Activated T-helper 2 cell treated with anti-CD3 and anti-CD28 coated beads, Interferon-gamma antibody, Interleukin-2, Interleukin-4, amounts not matched to agents 10 μg/mL and 5 μg/mL and 100 μg/mL, durations not matched to agents 14 hours and 24 hours and 36 hours (primary cell): ENCODE data around the gene HOXC11. TPM values are rescaled to one million over a fixed set of nuclear protein-coding genes. Genes with fewer than 3 reads are reported as not detected.

Experiments used
- DNase-seq: peaks from one replicate; pipeline ENCODE4 v3.0.0; 2021; ENCODE audit warnings: low spot score
- H3K27ac Mint-ChIP-seq: one replicate; pipeline ENCODE4 v1.8.0; 2021; ENCODE audit warnings: mixed read lengths
- H3K27me3 Mint-ChIP-seq: one replicate; pipeline ENCODE4 v1.8.0; 2021; ENCODE audit warnings: low read depth, mixed read lengths
- H3K36me3 Mint-ChIP-seq: one replicate; pipeline ENCODE4 v1.8.0; 2021; ENCODE audit warnings: low read depth, mixed read lengths
- H3K4me1 Mint-ChIP-seq: one replicate; pipeline ENCODE4 v1.8.0; 2021; ENCODE audit warnings: low read depth, mixed read lengths
- H3K4me3 Mint-ChIP-seq: one replicate; pipeline ENCODE4 v1.8.0; 2021; ENCODE audit warnings: low read depth, mild to moderate bottlenecking, moderate library complexity, mixed read lengths
- H3K9me3 Mint-ChIP-seq: one replicate; pipeline ENCODE4 v1.8.0; 2021; ENCODE audit warnings: mixed read lengths
- intact Hi-C: fragments of 100-400 bp; cut with micrococcal nuclease; formaldehyde crosslinking; loops from one replicate; pipeline ENCODE4 v1.15.1; 2023
- total RNA-seq: library from RNA; stranded (reverse); gene quantifications from 2 replicates; pipeline ENCODE4 v1.2.3, GENCODE V29; 2022

The HOXC11 gene
- total RNA-seq, 1 donor from 2014 or later = not detected

DNA sequence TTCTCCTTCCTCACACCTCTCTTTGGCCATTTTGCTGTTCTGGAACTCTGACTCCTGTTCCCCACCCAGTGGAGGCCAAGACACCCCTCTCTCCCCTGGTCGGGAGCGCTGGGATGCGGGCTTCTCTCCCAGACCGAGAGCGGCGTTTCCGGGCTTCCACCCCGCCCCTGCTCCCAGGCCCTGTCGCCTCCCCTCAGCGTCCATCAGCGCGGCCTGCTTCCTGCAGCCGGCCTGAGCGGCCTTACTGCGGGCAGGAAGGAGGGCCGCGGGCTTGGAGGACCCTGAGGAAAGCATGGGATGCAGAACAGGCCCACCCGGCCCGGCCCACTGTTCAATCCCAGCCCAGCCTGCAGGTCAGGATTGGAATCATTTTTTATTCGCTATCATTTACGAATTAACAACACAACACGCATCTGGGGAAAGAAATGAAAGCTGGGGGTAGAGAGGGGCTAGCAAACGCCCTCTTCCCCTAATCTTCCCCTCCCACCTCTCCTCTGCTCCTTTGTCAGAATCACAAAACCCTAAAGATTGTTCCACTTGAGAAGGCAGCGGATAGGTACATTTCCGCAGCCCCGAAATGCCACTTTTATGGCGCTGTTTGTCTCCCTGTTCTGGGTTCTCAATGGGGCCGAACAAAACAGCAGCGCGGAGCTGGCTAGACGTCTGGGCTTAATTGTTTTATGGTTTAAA lies 32.1 kb downstream of the HOXC11 start:
- intact Hi-C loops = loop anchor here (5.0 kb wide), 1 partner anchor 38 kb away; no protein-coding TSS in a partner anchor
- H3K36me3 Mint-ChIP-seq = no peaks in the 10 kb centered on the region
- H3K4me3 Mint-ChIP-seq = no peak overlapping the region
- H3K9me3 Mint-ChIP-seq = no peaks in the 10 kb centered on the region
- H3K27ac Mint-ChIP-seq = no peak overlapping the region
- H3K27me3 Mint-ChIP-seq = peaks cover 92% of the 10 kb centered on the region
- peaks cover 17% of the 10 kb centered on the region for H3K4me1 Mint-ChIP-seq
- DNase-seq = no peak

DNA sequence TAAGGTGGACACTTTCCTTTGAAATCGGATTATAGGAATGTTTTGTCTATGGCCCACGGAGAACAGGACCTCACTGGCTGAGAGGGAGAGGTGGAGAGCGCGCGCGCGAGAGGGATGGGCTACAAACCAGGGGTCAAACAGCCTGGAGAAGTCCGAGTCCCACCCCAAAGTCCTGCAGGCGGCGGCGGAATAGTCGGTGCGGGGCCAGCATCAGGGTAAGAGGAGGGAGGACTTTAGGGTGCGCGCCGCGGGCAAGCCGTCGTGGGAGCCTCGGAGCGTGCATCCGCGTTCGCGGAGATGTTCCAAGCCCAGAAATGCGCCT lies 32.6 kb downstream of the HOXC11 start:
- Mint-ChIP-seq H3K4me3 (no peak overlapping the region), H3K4me1 (peaks cover 17% of the 10 kb centered on the region), H3K27me3 (peaks cover 93% of the 10 kb centered on the region), H3K36me3 (no peaks in the 10 kb centered on the region), H3K27ac (no peak overlapping the region), H3K9me3 (no peaks in the 10 kb centered on the region)
- DNase-seq = no peak
- intact Hi-C loops = no loop called here

DNA sequence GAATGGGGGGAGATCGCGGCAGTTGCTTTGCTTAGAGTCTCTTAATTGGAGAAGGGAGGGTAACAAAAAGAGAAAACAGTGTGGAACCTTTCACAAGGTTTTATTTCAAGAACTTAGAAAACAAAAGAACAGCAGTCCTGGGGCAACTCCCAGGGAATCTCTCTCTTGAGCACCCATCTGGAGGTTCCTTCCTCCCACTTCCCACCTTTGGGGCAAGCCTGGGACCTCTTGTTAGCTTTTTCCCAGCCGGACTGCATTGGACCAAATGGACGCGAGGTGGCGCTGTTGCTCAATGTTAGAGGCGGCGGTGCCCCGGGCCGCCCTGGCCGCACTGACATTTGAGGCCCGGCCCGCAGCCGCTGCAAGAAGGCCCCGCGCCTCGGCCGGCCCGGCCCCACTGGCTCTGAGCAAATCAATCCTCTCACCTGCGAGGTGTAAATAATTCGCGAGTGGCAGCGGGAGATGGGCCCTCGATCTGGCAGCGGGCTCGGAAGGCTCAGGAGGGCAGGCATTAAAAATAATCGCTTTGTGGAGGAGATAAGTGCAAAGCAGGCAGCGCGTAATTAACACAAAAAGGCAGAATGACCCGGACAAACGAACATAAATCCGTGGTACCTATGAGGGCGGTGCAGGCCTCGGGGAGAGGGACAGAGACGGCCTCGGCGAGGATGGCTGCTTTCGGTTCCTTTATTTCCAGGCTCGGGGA lies 33.1 kb downstream of the HOXC11 start:
- intact Hi-C loops = loop anchor here (1.0 to 2.0 kb wide), 2 partner anchors 23 to 195 kb away; partner anchors contain the start of gene HOXC6
- H3K4me1 Mint-ChIP-seq = peaks cover 18% of the 10 kb centered on the region
- H3K9me3 Mint-ChIP-seq = no peaks in the 10 kb centered on the region
- peak; percentile 76 for DNase-seq
- H3K36me3 Mint-ChIP-seq = no peaks in the 10 kb centered on the region
- H3K27me3 Mint-ChIP-seq = peaks cover 92% of the 10 kb centered on the region
- no peak overlapping the region for H3K27ac Mint-ChIP-seq
- peak overlapping the region; percentile 79 for H3K4me3 Mint-ChIP-seq

DNA sequence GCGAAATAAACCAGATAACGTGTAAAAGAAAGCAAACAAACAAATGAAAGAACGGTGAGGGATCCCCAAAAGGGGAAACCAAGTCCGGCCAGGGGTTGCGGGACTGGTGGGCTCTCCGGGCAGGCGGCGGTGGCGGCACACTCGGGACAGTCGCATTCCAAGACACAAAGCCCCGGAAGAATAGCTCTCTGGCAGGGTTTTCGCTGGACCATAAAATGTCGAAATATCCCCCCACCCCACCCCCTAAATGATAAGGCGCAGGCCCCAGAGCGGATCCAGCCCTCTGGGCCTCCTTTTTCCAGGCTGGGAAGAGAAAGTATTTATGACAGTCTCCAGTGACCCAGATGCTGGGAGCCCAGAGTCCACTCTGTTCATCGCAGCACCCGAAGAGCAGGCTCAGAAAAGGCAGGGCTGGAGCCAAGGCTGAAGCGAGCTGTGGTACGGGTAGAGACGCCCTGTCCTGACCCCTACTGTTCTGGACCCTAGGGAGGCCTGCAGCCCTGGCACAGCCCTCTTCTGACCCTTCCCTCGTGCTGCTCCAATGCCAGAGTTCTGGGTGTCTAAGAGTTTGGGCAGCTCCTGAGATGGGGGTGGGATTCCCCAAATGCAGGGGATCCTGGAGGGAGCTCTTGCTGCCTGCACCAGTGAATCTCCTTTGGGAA lies 33.8 kb downstream of the HOXC11 start:
- Mint-ChIP-seq H3K27me3 (peaks cover 92% of the 10 kb centered on the region), H3K4me3 (peak overlapping the region; percentile 79), H3K9me3 (no peaks in the 10 kb centered on the region), H3K4me1 (peaks cover 20% of the 10 kb centered on the region), H3K36me3 (no peaks in the 10 kb centered on the region), H3K27ac (no peak overlapping the region)
- no peak for DNase-seq
- intact Hi-C loops = loop anchor here (1.0 to 2.0 kb wide), 2 partner anchors 22 to 195 kb away; partner anchors contain the start of gene HOXC6

DNA sequence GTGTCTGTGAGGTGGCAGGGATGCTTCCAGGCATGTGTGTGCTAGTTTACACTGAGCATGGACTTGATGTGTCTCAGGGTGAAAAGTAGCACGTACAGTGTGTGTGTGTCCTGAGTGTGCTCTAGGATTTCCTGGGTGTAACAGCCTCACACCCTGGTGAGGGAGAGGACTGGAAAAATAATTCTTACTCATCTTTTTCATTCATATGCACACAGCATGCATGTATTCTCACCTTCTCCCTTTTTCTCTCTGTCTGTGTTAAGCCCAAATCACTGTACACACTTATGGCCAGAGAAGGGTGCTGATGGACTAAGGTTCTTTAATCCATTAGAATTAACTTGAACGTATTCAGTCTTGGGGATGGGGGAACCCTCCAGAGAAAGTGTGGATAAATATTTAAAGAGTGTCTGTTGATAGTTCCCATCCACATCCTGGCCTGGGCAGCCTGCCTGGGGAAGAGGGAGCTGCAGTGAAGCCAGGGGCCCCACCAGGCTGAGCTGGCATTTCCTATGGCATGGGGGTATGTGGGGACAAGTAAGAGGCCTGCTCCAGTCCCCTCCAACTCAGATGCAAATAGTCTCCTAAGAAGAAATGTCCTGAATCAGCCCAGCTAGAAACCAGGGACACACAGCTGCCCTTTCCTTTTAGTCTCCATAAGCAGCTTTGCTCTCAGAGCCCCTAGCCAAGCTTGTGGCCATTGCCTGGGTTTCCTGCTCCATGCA lies 34.8 kb downstream of the HOXC11 start:
- Mint-ChIP-seq H3K27ac (no peak overlapping the region), H3K4me1 (peaks cover 16% of the 10 kb centered on the region), H3K36me3 (no peaks in the 10 kb centered on the region), H3K27me3 (peaks cover 91% of the 10 kb centered on the region), H3K4me3 (no peak overlapping the region), H3K9me3 (no peaks in the 10 kb centered on the region)
- intact Hi-C loops = loop anchor here (2.0 kb wide), 1 partner anchor 21 kb away; the partner anchor contains the start of gene HOXC6
- no peak for DNase-seq

DNA sequence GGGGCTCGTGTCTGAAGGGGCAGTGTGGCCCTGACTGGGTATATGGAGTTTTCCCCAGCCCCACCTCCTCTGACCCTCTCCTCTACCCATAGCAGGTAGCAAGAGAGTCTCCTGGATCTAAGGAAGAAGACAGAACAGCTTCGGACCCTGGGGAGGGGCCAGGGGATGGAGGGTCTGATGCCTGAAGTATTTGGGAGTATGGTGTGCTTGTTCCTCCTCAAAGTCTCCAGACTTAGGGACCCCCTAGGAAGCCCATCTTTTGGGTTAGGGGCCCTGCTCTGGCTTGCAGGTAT lies 35.3 kb downstream of the HOXC11 start:
- no peak for DNase-seq
- Mint-ChIP-seq H3K9me3 (no peaks in the 10 kb centered on the region), H3K27me3 (peaks cover 91% of the 10 kb centered on the region), H3K4me3 (no peak overlapping the region), H3K36me3 (no peaks in the 10 kb centered on the region), H3K4me1 (peaks cover 16% of the 10 kb centered on the region), H3K27ac (no peak overlapping the region)
- intact Hi-C loops = no loop called here

DNA sequence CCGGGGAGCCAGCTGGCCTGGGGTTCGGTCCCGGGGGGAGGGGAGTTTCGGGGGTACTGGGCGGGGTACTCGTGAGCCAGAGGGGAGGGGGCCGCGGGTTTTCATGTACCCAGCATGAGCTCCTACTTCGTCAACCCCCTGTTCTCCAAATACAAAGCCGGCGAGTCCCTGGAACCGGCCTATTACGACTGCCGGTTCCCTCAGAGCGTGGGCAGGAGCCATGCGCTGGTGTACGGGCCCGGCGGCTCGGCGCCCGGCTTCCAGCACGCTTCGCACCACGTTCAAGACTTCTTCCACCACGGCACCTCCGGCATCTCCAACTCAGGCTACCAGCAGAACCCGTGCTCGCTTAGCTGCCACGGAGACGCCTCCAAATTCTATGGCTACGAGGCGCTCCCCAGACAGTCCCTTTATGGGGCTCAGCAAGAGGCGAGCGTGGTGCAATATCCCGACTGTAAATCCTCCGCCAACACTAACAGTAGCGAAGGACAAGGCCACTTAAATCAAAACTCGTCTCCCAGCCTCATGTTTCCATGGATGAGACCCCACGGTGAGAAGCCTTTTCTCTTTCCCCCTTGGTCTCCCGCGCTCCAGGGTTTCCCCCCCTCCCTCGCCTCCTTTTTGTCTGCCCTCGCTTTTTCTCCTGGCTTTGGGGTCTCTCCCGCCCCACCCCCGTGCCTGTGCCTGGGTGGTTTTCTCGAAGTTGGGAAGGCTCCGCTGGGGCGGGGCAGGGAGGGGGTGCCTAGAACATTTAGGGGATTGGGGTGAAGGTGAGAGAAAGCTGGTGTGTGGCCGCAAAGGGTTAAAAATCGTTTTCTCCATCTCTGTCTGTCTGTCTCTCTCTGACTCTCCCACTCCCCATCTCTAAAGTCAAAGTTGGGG lies 36.5 kb downstream of the HOXC11 start:
- peaks cover 16% of the 10 kb centered on the region for H3K4me1 Mint-ChIP-seq
- H3K4me3 Mint-ChIP-seq = no peak overlapping the region
- H3K27me3 Mint-ChIP-seq = peaks cover 89% of the 10 kb centered on the region
- intact Hi-C loops = loop anchor here (10.0 kb wide), 2 partner anchors 365 to 1005 kb away; partner anchors contain the start of gene EIF4B
- no peak overlapping the region for H3K27ac Mint-ChIP-seq
- no peaks in the 10 kb centered on the region for H3K36me3 Mint-ChIP-seq
- H3K9me3 Mint-ChIP-seq = no peaks in the 10 kb centered on the region
- no peak for DNase-seq

DNA sequence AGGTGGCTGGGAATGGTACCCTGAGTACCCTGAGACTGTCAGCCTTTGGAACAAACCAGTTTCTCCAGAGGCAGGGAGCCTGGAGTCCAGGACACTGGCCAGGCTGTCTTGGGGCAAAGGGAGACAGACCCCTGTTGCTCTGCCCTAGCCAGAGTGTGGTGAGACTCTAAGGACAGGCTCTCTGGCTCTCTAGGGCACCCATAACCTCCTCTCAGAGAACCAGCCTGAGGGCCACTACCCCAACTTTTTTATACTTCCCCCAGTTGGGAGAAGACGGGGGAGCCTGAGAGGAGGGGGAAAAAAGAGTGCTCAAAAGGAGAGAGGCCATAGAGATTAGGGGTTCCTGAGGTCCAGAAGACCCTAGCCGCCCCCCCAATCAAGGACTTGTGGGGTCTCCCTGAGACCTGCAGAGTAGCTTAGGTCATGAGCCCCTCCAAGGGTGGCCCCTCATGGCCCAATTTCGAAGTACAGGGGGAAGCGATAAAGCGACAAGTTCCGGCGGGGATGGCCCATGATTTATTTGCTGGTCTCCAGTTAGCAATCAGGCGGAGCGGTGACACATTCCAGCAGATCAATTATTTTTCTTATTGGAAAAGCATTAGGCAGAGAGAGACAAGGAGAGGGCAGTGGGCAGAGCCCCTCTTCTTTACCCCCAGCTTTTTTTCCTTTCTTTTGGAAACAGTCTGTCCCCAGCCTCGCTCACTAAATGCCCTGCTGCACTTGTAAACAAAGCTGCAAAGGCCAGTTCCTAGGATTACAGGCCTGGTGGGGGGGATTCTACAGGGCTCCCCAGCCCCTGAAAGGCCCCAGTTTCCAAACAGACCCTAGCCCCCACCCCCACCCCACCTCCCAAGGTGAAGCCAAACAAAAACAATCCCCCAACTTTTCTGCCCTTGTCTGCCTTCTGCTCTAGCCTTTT lies 37.4 kb downstream of the HOXC11 start:
- no peak overlapping the region for H3K4me3 Mint-ChIP-seq
- no peak overlapping the region for H3K27ac Mint-ChIP-seq
- H3K36me3 Mint-ChIP-seq = no peaks in the 10 kb centered on the region
- peaks cover 19% of the 10 kb centered on the region for H3K4me1 Mint-ChIP-seq
- H3K27me3 Mint-ChIP-seq = peaks cover 90% of the 10 kb centered on the region
- no peak for DNase-seq
- no peaks in the 10 kb centered on the region for H3K9me3 Mint-ChIP-seq
- intact Hi-C loops = loop anchor here (10.0 kb wide), 2 partner anchors 364 to 1006 kb away; partner anchors contain the start of gene EIF4B

DNA sequence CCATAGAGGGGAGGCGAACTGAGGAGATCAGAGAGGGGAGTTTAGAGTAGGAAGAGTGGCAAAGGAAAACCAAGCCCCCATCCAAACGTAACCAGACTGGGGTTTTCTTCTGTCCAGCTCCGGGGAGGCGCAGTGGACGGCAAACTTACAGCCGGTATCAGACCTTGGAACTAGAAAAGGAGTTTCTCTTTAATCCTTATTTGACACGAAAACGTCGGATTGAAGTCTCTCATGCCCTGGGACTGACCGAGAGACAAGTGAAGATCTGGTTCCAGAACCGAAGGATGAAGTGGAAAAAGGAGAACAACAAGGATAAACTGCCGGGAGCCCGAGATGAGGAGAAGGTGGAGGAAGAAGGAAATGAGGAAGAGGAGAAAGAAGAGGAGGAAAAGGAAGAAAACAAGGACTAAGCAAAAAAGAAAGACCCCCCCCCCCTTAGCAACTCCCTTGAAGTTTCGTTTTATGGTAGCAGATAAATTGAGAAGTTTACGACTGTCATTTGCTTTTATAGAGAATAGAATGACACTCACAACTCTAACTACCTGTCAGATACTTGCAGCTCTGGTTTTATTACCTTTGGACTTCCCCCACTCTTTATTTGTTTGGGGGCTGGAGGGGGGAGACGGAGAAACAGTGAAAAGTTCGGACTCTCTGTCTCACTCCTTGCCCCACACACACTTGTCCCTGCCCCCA lies 38.2 kb downstream of the HOXC11 start:
- Mint-ChIP-seq H3K36me3 (no peaks in the 10 kb centered on the region), H3K4me1 (peaks cover 16% of the 10 kb centered on the region)

DNA sequence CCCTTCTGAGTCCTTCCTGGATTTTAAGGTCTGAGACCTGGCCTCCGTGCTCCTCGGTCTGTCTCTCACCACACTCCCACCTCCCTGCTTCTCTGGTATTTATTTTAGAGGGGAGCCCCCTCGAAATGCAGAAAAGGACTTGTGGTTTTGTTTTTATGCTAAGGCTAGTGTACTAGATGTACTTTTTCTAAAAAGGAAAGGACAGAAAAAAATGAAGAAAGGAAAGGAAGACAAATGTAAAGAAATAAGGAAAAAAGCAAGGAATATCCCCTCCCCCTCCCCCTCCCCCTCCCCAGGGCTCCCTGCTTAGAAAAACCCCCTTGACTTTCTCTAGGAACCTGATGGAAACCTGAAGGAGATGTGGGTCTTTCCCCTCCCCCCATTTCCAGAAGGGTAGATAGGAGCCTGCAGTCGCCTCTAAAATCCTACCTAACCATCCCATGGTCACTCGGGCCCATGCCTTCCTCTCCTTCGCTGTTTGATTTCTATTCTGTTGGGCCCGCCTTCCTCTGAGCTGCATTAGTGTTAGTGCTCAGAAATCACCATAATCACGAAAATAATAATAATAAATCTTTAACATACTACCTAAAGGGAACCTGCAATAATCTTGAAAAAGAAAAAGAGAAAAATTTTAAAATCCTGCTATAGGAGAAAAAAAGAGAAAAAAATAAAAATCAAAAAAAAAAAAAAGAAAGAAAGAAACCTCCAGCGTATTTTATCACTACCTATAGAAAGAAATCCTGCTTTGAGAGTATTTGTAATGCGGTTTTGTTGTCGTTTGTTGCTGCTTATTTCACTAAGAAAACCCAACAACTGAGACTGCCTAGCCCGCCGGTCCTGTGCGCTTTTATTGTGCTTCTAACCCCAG lies 39.0 kb downstream of the HOXC11 start:
- peaks cover 83% of the 10 kb centered on the region for H3K27me3 Mint-ChIP-seq
- no peaks in the 10 kb centered on the region for H3K36me3 Mint-ChIP-seq
- intact Hi-C loops = loop anchor here (10.0 kb wide), 2 partner anchors 363 to 1007 kb away; partner anchors contain the start of gene EIF4B
- no peak overlapping the region for H3K27ac Mint-ChIP-seq
- H3K9me3 Mint-ChIP-seq = no peaks in the 10 kb centered on the region
- peaks cover 9% of the 10 kb centered on the region for H3K4me1 Mint-ChIP-seq
- no peak overlapping the region for H3K4me3 Mint-ChIP-seq
- DNase-seq = no peak

More for the DNA sequence above, 38.2 kb downstream of the HOXC11 start:
- H3K4me3 Mint-ChIP-seq = no peak overlapping the region
- DNase-seq = no peak
- intact Hi-C loops = loop anchor here (10.0 kb wide), 2 partner anchors 364 to 1006 kb away; partner anchors contain the start of gene EIF4B
- no peak overlapping the region for H3K27ac Mint-ChIP-seq
- H3K27me3 Mint-ChIP-seq = peaks cover 87% of the 10 kb centered on the region
- H3K9me3 Mint-ChIP-seq = no peaks in the 10 kb centered on the region
